GM10847 (cell line): ENCODE measurements around the gene CIDEC.

ENCODE experiments used
- POLR2A ChIP-seq: IDR thresholded peaks from 2 replicates; pipeline ENCODE4 v1.6.1; 2011; ENCODE audit not compliant: insufficient read length; ENCODE audit errors: extremely low read depth

Gene CIDEC

GRCh38 chr3:9859530-9860025, 20.5 kb downstream of the CIDEC start:
- no peak for TF ChIP-seq POLR2A

- no peak for TF ChIP-seq POLR2A
Observed at GRCh38 chr3:9855594-9855993, 24.5 kb downstream of the CIDEC start.

GRCh38 chr3:9852528-9852927, 27.5 kb downstream of the CIDEC start:
- TF ChIP-seq POLR2A, result no peak

DNA sequence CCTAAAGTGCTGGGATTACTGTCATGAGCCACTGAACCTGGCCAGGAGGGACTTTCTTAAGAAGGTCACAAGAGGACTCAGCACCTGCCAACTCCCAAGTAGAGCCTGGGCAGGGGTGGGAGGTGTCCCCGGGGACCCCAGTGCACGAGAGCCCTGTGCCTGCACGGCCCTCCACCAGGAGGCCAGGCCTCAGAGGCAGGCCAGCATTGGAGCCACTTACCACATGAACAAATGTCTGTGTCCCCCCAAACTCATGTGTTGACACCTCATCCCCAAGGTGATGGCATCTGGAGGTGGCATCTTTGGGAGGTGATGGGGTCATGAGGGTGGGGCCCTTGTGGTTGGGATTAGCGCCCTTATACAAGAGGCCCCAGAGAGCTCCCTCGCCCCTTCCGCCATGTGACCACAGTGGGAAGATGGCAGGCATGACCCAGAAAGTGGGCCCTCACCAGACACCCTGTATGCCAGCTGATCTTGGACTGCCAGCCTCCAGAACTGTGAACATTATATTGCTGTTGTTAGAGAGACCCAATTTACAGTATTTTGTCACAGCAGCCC, 33.0 kb downstream of the CIDEC start:
- TF ChIP-seq POLR2A, result no peak

GRCh38 chr3:9846231-9846630, 33.8 kb downstream of the CIDEC start:
- TF ChIP-seq POLR2A, result no peak

- peak; percentile 72 for TF ChIP-seq POLR2A
Observed at GRCh38 chr3:9843715-9844438, 36.2 kb downstream of the CIDEC start, which contains the start of gene RPUSD3. RPUSD3 (minus strand) TSS chr3:9844008; CDS start chr3:9843990, 18 bp downstream.

DNA sequence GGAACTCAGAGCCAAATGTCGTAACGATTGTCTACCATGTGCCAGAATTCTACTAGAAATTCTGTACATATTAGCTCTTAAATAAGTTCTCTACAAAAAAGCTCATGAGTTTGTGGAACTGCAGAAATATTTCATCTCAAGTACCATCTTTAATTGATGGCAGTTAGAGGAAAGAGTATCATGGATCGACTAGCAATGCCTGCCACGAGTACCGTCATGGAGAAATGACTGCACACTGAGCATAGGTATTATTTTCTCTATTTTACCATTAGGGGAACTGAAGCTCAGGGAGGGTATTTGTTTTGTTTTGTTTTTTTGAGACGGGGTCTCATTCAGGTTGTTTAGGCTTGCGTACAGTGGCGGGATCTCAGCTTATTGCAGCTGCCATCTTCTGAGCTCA, 39.0 kb downstream of the CIDEC start:
- TF ChIP-seq POLR2A, result no peak

DNA sequence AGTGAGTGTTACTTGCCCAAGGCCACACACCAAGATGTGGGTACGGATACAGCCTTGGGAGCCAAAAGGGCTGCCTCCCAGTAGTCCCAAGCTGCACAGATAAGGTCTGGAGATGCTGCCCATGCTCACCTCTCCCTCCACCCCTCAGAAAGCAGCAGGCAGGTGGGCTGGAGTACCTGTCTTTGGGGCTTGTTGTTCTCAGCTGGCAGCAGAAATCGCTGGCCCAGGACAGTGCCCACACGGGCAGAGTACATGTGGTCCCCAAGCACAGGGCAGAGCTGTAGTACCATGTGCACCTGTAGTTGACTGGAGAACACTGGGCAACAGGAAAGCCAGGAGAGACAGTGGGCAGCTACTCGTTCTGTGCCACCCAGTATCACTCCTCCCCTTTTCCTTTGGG, 41.2 kb downstream of the CIDEC start:
- no peak for TF ChIP-seq POLR2A

DNA sequence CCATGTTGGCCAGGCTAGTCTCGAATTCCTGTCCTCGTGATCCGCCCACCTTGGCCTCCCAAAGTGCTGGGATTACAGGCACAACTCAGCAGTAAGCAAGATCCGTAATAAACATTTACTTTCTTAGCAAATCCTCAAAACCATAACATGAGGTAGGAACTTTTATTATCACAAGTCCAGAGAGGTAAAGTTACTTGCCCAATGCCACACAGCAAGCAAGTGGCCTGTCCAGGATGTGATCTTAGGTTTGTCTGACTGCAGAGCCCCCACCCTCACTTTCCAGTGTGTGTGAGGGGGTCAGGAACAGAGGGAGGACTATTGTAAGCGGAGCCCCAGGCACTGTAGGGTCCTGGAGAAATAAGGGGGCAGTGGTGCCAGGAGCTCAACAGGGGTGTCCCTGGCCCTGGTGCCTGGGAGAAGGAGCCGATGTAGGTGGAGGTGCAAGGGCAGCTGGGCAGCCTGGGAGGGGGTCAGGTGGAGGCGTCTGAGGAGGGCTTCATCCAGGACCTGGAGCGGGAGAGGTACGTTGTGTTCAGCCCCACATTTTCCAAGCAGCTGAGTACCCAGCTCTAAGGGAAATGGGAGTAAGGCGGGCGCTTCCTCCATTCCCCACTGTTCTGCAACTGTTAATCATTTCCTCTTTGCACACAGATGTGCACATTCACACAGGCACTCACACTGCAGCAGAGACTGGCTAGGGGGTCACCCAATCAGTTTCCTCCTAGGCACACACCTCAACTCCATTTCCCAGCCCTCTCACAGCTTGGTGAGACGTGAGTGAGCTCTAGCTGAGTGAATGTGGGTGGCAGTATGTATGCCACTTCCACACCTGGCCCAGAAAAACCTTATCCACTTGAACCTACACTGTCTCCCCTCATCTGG, 42.1 kb downstream of the CIDEC start:
- no peak for TF ChIP-seq POLR2A

- no peak for TF ChIP-seq POLR2A
Observed at GRCh38 chr3:9834520-9835380, 45.3 kb downstream of the CIDEC start.

GRCh38 chr3:9833078-9833477, 47.0 kb downstream of the CIDEC start:
- no peak for TF ChIP-seq POLR2A

GRCh38 chr3:9831253-9831652, 48.8 kb downstream of the CIDEC start:
- no peak for TF ChIP-seq POLR2A

- no peak for TF ChIP-seq POLR2A
Observed at GRCh38 chr3:9828801-9829755, 51.0 kb downstream of the CIDEC start.
